Neutrophil (primary cell): ENCODE results near the gene HSPH1.
"Not testable (repeated sequence)": the region's sequence is repeated elsewhere in the genome, so short reads cannot be mapped to it uniquely, and the experiment has no call there.

Experiments used
- H3K27ac ChIP-seq: fragments of 200-600 bp; sonication (generic); 2 replicates; pipeline ENCODE4 v1.5.1; 2016; ENCODE audit warnings: mild to moderate bottlenecking, moderate library complexity
- H3K27me3 ChIP-seq: fragments of 200-600 bp; sonication (generic); 2 replicates; pipeline ENCODE4 v1.6.0; 2016; ENCODE audit warnings: mild to moderate bottlenecking
- H3K36me3 ChIP-seq: fragments of 200-600 bp; sonication (generic); 2 replicates; pipeline ENCODE4 v1.5.1; 2017
- H3K4me1 ChIP-seq, 2 experiments: fragments of 200-600 bp in 1 of 2; sonication (generic) in 1 of 2; 1 replicate in 1 of 2; 2 replicates in 1 of 2; pipeline versions ENCODE4 v1.5.1 to v1.6.1; 2013 to 2016; ENCODE audit warnings: low read depth in 1 of 2, low read length in 1 of 2, mild to moderate bottlenecking in 1 of 2, moderate library complexity in 1 of 2; ENCODE audit not compliant: control insufficient read depth in 1 of 2, insufficient read depth in 1 of 2
- H3K4me3 ChIP-seq, 2 experiments: fragments of 200-600 bp in 1 of 2; sonication (generic) in 1 of 2; 1 replicate in 1 of 2; 2 replicates in 1 of 2; pipeline ENCODE4 v1.5.1; 2013 to 2016; ENCODE audit warnings: low read depth in 1 of 2, low read length in 1 of 2, mild to moderate bottlenecking in 1 of 2, moderate library complexity in 1 of 2
- H3K9me3 ChIP-seq: fragments of 200-600 bp; sonication (generic); 2 replicates; pipeline ENCODE4 v1.5.1; 2016
- TF ChIP-seq, protein P1 (sequence below): fragments of 200-600 bp; sonication (generic); IDR thresholded peaks from 2 replicates; pipeline ENCODE4 v1.5.1; 2016; ENCODE audit warnings: antibody characterized with exemption

The HSPH1 gene

DNA sequence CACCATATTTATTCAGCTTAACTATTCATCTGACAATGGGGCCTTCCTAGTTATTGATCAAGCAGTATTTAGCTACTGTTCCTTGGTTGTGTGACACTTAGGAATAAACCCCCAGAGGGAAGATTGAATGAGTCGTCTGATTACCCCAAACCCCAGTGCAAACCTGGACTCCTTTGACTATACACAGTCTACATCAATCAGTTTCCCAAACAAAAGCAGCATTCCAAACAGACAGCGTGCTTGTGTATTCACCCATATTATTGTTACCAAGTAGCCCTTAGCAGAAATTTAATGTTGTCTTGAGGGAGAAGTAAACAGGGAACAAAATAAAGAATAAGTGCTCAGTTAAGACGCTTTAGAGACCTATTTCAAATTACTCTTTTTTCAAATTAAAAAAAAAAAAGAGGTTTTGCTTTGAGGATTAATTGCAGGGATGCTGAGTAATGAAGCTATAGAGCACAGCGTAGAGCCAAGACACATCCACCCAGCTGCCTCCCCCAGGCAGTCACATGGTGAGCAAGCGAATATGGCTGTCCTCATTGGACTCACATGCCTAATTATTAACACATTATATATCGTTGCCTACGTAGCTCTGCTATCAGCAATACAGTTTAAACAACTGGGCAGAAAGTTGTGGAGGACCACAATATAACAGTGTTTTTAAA lies 23.4 kb upstream of the HSPH1 start:
- H3K27ac ChIP-seq = no peak overlapping the region
- no peak overlapping the region for H3K4me3 ChIP-seq
- H3K27me3 ChIP-seq = no peaks in the 10 kb centered on the region
- peaks cover 11 to 12% of the 10 kb centered on the region in 2 experiments for H3K4me1 ChIP-seq
- no peaks in the 10 kb centered on the region for H3K9me3 ChIP-seq
- H3K36me3 ChIP-seq = no peaks in the 10 kb centered on the region
- TF ChIP-seq, protein P1, sequence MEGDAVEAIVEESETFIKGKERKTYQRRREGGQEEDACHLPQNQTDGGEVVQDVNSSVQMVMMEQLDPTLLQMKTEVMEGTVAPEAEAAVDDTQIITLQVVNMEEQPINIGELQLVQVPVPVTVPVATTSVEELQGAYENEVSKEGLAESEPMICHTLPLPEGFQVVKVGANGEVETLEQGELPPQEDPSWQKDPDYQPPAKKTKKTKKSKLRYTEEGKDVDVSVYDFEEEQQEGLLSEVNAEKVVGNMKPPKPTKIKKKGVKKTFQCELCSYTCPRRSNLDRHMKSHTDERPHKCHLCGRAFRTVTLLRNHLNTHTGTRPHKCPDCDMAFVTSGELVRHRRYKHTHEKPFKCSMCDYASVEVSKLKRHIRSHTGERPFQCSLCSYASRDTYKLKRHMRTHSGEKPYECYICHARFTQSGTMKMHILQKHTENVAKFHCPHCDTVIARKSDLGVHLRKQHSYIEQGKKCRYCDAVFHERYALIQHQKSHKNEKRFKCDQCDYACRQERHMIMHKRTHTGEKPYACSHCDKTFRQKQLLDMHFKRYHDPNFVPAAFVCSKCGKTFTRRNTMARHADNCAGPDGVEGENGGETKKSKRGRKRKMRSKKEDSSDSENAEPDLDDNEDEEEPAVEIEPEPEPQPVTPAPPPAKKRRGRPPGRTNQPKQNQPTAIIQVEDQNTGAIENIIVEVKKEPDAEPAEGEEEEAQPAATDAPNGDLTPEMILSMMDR = no peak

DNA sequence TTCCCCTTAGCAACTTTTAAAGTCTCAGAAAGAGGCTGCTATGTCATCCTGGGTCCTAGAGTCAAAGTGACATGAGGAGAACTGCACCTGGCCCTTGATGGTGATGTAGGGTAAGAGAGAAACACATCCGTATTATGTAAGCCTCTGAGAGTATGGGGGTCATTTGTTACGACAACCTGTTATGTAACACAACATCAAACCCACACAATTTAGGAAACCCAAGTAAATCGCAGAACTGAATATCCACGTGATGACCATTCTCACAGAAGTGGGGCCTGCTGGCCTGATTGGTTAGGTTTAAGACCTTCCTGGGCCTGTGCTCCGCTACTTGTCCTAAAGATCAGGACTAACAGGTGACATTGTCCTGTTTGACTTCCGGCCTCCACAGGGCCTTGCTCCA lies 22.7 kb upstream of the HSPH1 start:
- H3K4me1 ChIP-seq = peaks cover 11 to 16% of the 10 kb centered on the region in 2 experiments
- H3K4me3 ChIP-seq = no peak overlapping the region
- H3K27ac ChIP-seq = no peak overlapping the region
- H3K9me3 ChIP-seq = no peaks in the 10 kb centered on the region
- no peaks in the 10 kb centered on the region for H3K36me3 ChIP-seq
- H3K27me3 ChIP-seq = no peaks in the 10 kb centered on the region
- TF ChIP-seq, protein P1 = no peak

DNA sequence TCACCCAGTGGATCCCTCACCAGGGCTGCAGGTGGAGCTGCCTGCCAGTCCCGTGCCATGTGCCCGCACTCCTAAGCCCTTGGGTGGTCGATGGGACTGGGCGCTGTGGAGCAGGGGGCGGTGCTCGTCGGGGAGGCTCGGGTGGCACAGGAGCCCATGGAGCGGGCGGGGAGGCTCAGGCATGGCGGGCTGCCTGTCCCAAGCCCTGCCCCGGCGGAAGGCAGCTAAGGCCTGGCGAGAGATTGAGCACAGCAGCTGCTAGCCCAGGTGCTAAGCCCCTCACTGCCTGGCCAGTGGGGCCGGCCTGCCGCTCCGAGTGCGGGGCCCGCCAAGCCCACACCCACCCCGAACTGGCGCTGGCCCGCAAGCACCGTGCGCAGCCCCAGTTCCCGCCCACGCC lies 21.3 kb upstream of the HSPH1 start:
- Histone ChIP-seq H3K4me3 (no peak overlapping the region), H3K9me3 (no peaks in the 10 kb centered on the region), H3K27ac (no peak overlapping the region), H3K27me3 (no peaks in the 10 kb centered on the region), H3K4me1 (peaks cover 11 to 18% of the 10 kb centered on the region in 2 experiments), H3K36me3 (no peaks in the 10 kb centered on the region)
- TF ChIP-seq, protein P1 = no peak

DNA sequence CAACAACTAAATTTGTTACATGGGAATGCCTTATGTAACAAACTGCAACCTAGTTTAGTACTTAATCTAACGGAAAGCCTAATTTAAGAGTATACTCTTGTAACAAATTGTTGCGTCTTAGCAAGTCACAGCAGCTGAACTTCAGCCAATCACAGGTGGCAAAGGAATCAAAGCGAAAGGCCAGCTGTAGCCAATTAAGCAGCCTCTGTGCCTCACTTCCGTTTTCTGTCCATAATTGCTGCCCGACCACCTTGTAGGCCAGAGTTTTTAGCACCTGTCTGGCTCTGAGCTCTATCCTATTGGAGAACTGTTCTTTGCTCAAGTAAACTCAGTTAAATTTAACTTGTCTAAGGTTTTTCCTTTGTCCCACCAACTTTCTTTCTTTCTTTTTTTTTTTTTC lies 18.1 kb upstream of the HSPH1 start:
- Histone ChIP-seq H3K27ac (peak overlapping the region; percentile 31), H3K27me3 (no peaks in the 10 kb centered on the region), H3K4me3 (no peak overlapping the region), H3K4me1 (peaks cover 11 to 17% of the 10 kb centered on the region in 2 experiments), H3K36me3 (no peaks in the 10 kb centered on the region), H3K9me3 (no peaks in the 10 kb centered on the region)
- TF ChIP-seq, protein P1 = no peak

DNA sequence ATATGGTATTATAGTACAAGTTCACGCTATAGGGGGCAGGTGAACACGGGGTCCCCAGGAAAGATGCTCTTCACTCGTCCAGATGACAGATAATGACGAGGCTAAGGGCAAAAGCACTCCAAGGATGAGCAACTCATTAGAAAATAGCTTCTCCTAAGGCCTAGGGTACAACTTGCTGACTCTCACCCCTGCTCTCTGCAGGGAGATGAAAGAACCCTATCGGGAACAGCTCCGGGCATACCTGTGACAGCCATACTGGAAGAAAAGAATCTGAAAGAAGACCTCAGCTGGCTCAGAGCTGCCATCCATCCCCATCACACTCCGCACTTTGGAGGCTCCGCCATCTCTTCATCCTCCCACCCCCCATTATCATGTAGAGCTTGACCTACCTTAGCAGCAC lies 17.5 kb upstream of the HSPH1 start:
- TF ChIP-seq, protein P1 = no peak
- Histone ChIP-seq H3K27ac (peak overlapping the region; percentile 31), H3K4me3 (no peak overlapping the region), H3K9me3 (no peaks in the 10 kb centered on the region), H3K27me3 (no peaks in the 10 kb centered on the region), H3K4me1 (peaks cover 6 to 12% of the 10 kb centered on the region in 2 experiments), H3K36me3 (no peaks in the 10 kb centered on the region)

DNA sequence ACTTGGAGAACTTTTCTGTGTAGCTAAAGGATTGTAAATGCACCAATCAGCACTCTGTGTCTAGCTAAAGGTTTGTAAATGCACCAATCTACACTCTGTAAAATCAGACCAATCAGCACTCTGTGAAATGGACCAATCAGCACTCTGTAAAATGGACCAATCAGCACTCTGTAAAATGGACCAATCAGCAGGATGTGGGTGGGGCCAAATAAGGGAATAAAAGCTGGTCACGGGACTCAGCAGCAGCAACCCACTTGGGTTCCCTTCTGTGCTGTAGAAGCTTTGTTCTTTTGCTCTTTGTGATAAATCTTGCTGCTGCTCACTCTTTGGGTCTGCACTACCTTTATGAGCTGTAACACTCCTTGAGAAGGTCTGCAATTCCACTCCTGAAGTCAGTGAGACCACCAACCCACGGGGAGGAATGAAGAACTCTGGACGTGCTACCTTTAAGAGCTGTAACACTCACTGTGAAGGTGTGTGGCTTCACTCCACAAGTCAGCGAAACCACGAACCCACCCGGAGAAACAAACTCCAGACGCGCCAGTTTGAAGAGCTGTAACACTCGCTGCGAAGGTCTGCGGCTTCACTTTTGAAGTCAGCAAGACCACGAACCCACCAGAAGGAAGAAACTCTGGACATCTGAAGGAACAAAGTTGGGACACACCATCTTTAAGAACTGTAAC lies 16.2 kb upstream of the HSPH1 start:
- not testable (repeated sequence) for H3K27me3 ChIP-seq, H3K4me1 ChIP-seq, H3K36me3 ChIP-seq, H3K9me3 ChIP-seq, H3K4me3 ChIP-seq, H3K27ac ChIP-seq
